SK-N-MC (cell line): ENCODE measurements around the gene FAM110D.

ENCODE experiments used
- EZH2 ChIP-seq: fragments of 200-600 bp; sonication (generic); IDR thresholded peaks from one replicate; pipeline ENCODE4 v1.6.1; 2017; ENCODE audit warnings: antibody characterized with exemption
- POLR2AphosphoS5 ChIP-seq: IDR thresholded peaks from 2 replicates; pipeline ENCODE4 v1.6.1; 2012; ENCODE audit warnings: mild to moderate bottlenecking, low read depth, low read length, borderline replicate concordance

DNA sequence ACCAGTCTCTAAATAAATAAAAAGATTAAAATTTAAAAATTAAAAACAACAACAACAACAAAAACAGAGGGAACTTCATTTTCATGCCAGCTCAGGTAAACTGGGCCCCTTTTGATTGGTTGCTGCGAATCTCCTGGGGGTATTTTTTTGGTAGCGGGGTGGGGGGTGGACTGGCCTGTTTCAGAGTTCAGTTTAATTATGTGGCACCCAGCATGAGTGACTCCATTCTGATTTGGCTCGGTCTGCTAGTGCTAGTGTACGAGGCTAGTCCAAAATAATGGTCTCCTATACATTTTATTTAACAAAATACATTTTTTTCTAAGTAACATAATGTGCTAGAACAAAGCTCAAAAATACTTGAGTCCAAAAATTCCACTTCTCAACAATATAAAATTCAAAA is 29.1 kb upstream of the FAM110D start:
- TF ChIP-seq POLR2AphosphoS5: no peak
- no peak for TF ChIP-seq EZH2
